Measurements from ENCODE around the gene PDZD2. TPM values are rescaled to one million over a fixed set of nuclear protein-coding genes. Genes with fewer than 3 reads are reported as not detected.

The PDZD2 gene
- total RNA-seq, 1 donor from 2014 or later = 0.38 TPM

GRCh38 chr5:31604240-31604639, 34.7 kb upstream of the PDZD2 start:
- Mint-ChIP-seq H3K9me3 (no peaks in the 10 kb centered on the region), H3K4me3 (no peak overlapping the region), H3K27me3 (peaks cover 4% of the 10 kb centered on the region), H3K36me3 (ENCODE audit: low read depth) (no peaks in the 10 kb centered on the region), H3K4me1 (peaks cover under 1% of the 10 kb centered on the region), H3K27ac (no peak overlapping the region)
- ATAC-seq (ENCODE audit: low read depth) (no peak), DNase-seq (no peak)
- intact Hi-C loops (cut with micrococcal nuclease) = no loop called here
- ChIA-PET CTCF (no interaction called here), POLR2A (no interaction called here)
- TF ChIP-seq, protein P1, sequence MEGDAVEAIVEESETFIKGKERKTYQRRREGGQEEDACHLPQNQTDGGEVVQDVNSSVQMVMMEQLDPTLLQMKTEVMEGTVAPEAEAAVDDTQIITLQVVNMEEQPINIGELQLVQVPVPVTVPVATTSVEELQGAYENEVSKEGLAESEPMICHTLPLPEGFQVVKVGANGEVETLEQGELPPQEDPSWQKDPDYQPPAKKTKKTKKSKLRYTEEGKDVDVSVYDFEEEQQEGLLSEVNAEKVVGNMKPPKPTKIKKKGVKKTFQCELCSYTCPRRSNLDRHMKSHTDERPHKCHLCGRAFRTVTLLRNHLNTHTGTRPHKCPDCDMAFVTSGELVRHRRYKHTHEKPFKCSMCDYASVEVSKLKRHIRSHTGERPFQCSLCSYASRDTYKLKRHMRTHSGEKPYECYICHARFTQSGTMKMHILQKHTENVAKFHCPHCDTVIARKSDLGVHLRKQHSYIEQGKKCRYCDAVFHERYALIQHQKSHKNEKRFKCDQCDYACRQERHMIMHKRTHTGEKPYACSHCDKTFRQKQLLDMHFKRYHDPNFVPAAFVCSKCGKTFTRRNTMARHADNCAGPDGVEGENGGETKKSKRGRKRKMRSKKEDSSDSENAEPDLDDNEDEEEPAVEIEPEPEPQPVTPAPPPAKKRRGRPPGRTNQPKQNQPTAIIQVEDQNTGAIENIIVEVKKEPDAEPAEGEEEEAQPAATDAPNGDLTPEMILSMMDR (IDR thresholded peaks at IDR 0.05) = no peak

GRCh38 chr5:31604644-31605043, 34.3 kb upstream of the PDZD2 start:
- H3K27ac Mint-ChIP-seq = no peak overlapping the region
- ATAC-seq (ENCODE audit: low read depth) (no peak), DNase-seq (no peak)
- H3K4me3 Mint-ChIP-seq = no peak overlapping the region
- CTCF ChIA-PET = no interaction called here
- no peaks in the 10 kb centered on the region for H3K9me3 Mint-ChIP-seq
- POLR2A ChIA-PET = no interaction called here
- TF ChIP-seq, protein P1 (IDR thresholded peaks at IDR 0.05) = no peak
- no peaks in the 10 kb centered on the region for H3K36me3 Mint-ChIP-seq (ENCODE audit: low read depth)
- peaks cover 4% of the 10 kb centered on the region for H3K27me3 Mint-ChIP-seq
- intact Hi-C loops (cut with micrococcal nuclease) = no loop called here
- H3K4me1 Mint-ChIP-seq = no peaks in the 10 kb centered on the region

DNA sequence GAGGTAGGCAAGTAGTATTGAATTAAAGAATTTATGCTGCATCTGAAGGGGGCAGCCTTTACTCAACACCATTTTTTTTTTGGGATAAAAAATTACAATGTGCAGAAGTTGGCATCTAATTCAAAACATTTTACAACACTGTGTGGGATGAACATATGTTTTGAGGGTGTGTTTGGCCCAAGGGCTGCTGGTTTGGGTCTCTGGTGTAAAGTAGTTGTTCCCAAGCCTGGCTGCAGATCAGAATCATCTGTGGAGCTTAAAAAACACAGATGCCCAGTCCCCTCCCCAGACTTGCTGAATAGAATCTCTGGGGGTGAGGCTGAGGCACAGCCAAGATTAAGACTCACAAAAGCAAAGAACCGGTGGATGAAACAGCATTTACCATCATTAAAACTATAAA, 33.0 kb upstream of the PDZD2 start:
- no peaks in the 10 kb centered on the region for H3K4me1 Mint-ChIP-seq
- no peaks in the 10 kb centered on the region for H3K36me3 Mint-ChIP-seq (ENCODE audit: low read depth)
- TF ChIP-seq, protein P1 (IDR thresholded peaks at IDR 0.05) = no peak
- DNase-seq (no peak), ATAC-seq (ENCODE audit: low read depth) (no peak)
- intact Hi-C loops (cut with micrococcal nuclease) = no loop called here
- peaks cover 4% of the 10 kb centered on the region for H3K27me3 Mint-ChIP-seq
- no peaks in the 10 kb centered on the region for H3K9me3 Mint-ChIP-seq
- H3K27ac Mint-ChIP-seq = no peak overlapping the region
- POLR2A ChIA-PET = no interaction called here
- H3K4me3 Mint-ChIP-seq = no peak overlapping the region
- CTCF ChIA-PET = no interaction called here

GRCh38 chr5:31607546-31607945, 31.4 kb upstream of the PDZD2 start:
- peaks cover 4% of the 10 kb centered on the region for H3K27me3 Mint-ChIP-seq
- H3K9me3 Mint-ChIP-seq = no peaks in the 10 kb centered on the region
- H3K4me1 Mint-ChIP-seq = no peaks in the 10 kb centered on the region
- H3K36me3 Mint-ChIP-seq (ENCODE audit: low read depth) = no peaks in the 10 kb centered on the region
- intact Hi-C loops (cut with micrococcal nuclease) = no loop called here
- TF ChIP-seq, protein P1 (IDR thresholded peaks at IDR 0.05) = no peak
- ATAC-seq (ENCODE audit: low read depth) (no peak), DNase-seq (no peak)
- no peak overlapping the region for H3K27ac Mint-ChIP-seq
- no peak overlapping the region for H3K4me3 Mint-ChIP-seq
- POLR2A ChIA-PET = no interaction called here
- CTCF ChIA-PET = no interaction called here

DNA sequence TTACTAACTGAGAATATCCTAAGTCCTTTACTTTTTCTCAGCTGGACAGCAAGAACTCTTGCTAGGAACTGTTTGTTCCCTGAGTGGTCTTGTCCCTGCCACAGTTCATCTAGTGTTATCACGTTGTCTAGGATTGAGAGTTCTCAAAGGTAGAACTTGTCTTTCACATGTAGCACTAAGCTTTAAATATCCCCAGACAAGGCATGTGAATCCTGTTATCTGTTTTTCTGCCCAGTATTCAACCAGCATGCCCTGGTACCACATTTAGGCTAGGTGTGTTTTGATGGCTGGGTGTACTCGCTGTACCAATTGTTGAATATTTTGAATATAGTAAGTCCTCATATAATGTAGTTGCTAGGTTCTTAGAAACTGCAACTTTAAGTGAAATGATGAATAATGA, 27.9 kb upstream of the PDZD2 start:
- no peak for ATAC-seq (ENCODE audit: low read depth)
- Mint-ChIP-seq H3K27ac (no peak overlapping the region), H3K27me3 (peaks cover 12% of the 10 kb centered on the region), H3K36me3 (ENCODE audit: low read depth) (no peaks in the 10 kb centered on the region), H3K4me3 (no peak overlapping the region), H3K4me1 (no peaks in the 10 kb centered on the region), H3K9me3 (no peaks in the 10 kb centered on the region)
- intact Hi-C loops (cut with micrococcal nuclease) = no loop called here
- TF ChIP-seq, protein P1 (IDR thresholded peaks at IDR 0.05) = no peak
- no peak for DNase-seq
- CTCF ChIA-PET = no interaction called here
- POLR2A ChIA-PET = no interaction called here

Data from activated B cell treated with CpG ODN at 0.5 μM for 24 hours (primary cell).